OCI-LY7 (cell line): ENCODE data around the gene NINJ1. TPM values are rescaled to one million over a fixed set of nuclear protein-coding genes. Genes with fewer than 3 reads are reported as not detected.

Experiments
- BruUV-seq: library from RNA; stranded (reverse); fragments of 400-500 nt; replicated peaks from 2 replicates; lab custom pipeline; 2021; lab: Mats Ljungman, UMichigan
- CTCF ChIA-PET: fragments of 300-600 bp; sonication (Branson Sonifier 250); formaldehyde crosslinking; loops from one replicate; lab custom pipeline; 2022; ENCODE audit warnings: antibody characterized with exemption; ENCODE audit not compliant: unreplicated experiment; lab: Charles Lee
- POLR2A ChIA-PET: fragments of 300-600 bp; sonication (Branson Sonifier 250); formaldehyde crosslinking; loops from one replicate; lab custom pipeline; 2022; ENCODE audit warnings: antibody characterized with exemption; lab: Charles Lee
- DNase-seq: peaks from one replicate; pipeline ENCODE4 v3.0.0-alpha.2; 2015; ENCODE audit warnings: low spot score
- H2AFZ ChIP-seq: fragments of 200-600 bp; sonication (generic), shearing (Covaris generic); 2 replicates; pipeline ENCODE4 v1.6.1; 2014; ENCODE audit warnings: mild to moderate bottlenecking, antibody characterized with exemption, low read length, moderate library complexity
- H3K27ac ChIP-seq: fragments of 200-600 bp; sonication (generic); 2 replicates; pipeline ENCODE4 v1.5.1; 2014; ENCODE audit warnings: mixed run types, low read depth, mild to moderate bottlenecking, moderate library complexity, low read length, inconsistent platforms; ENCODE audit not compliant: poor library complexity, severe bottlenecking
- H3K36me3 ChIP-seq: fragments of 200-600 bp; sonication (generic); 2 replicates; pipeline ENCODE4 v1.6.1; 2014; ENCODE audit warnings: mild to moderate bottlenecking, antibody characterized with exemption, low read length, moderate library complexity, mixed read lengths; ENCODE audit not compliant: insufficient read depth
- H3K4me1 ChIP-seq: fragments of 200-600 bp; sonication (generic); 2 replicates; pipeline ENCODE4 v1.5.1; 2014; ENCODE audit warnings: mild to moderate bottlenecking, low read length; ENCODE audit not compliant: insufficient read depth, poor library complexity, severe bottlenecking
- H3K4me2 ChIP-seq: fragments of 200-600 bp; sonication (generic); 2 replicates; pipeline ENCODE4 v1.6.1; 2014; ENCODE audit warnings: mild to moderate bottlenecking, low read length
- H3K4me3 ChIP-seq: fragments of 200-600 bp; sonication (generic); 2 replicates; pipeline ENCODE4 v1.5.1; 2014; ENCODE audit warnings: mild to moderate bottlenecking, low read depth, low read length; ENCODE audit not compliant: poor library complexity, severe bottlenecking
- H3K79me2 ChIP-seq: fragments of 200-600 bp; sonication (generic); 2 replicates; pipeline ENCODE4 v1.6.1; 2016; ENCODE audit warnings: low read depth, mild to moderate bottlenecking, low read length, moderate library complexity, mixed read lengths; ENCODE audit not compliant: insufficient read depth
- H3K9me2 ChIP-seq: fragments of 200-600 bp; sonication (generic); 2 replicates; pipeline ENCODE4 v1.6.1; 2016; ENCODE audit warnings: mild to moderate bottlenecking, low read length, mixed read lengths; ENCODE audit not compliant: insufficient read depth
- H3K9me3 ChIP-seq: fragments of 200-600 bp; sonication (generic); 2 replicates; pipeline ENCODE4 v1.6.1; 2014; ENCODE audit warnings: mild to moderate bottlenecking, mixed run types, low read length, mixed read lengths
- H4K20me1 ChIP-seq: fragments of 200-600 bp; sonication (generic); 2 replicates; pipeline ENCODE4 v1.6.1; 2014; ENCODE audit warnings: mild to moderate bottlenecking, antibody characterized with exemption, low read length, moderate library complexity, mixed read lengths; ENCODE audit not compliant: insufficient read depth
- CTCF ChIP-seq: fragments of 200-600 bp; sonication (generic); conservative IDR thresholded peaks from 2 replicates; pipeline ENCODE4 v1.5.1; 2014; ENCODE audit warnings: mild to moderate bottlenecking, antibody characterized with exemption, low read length, moderate library complexity, mixed read lengths
- EZH2phosphoT487 ChIP-seq: fragments of 200-600 bp; sonication (generic); IDR thresholded peaks from 2 replicates; pipeline ENCODE4 v1.6.1; 2018; ENCODE audit warnings: low read depth, borderline replicate concordance, mild to moderate bottlenecking, mixed run types, antibody characterized with exemption, low read length, moderate library complexity, mixed read lengths
- intact Hi-C: fragments of 100-400 bp; cut with micrococcal nuclease; formaldehyde crosslinking; loops from one replicate; pipeline ENCODE4 v1.10.0; 2022; ENCODE audit not compliant: unreplicated experiment
- total RNA-seq, 2 experiments: library from RNA; depleted of rRNA in 1 of 2; stranded (reverse); fragments of >200 nt in 1 of 2; shearing (Covaris generic) in 1 of 2; gene quantifications; 2 replicates each; pipeline ENCODE4 v1.2.3, GENCODE V29; 2014 to 2022

Gene NINJ1
- total RNA-seq, 2 experiments from 2014 or later: 13.3 to 18.3 TPM

GRCh38 chr9:93171261-93171990 is 37.4 kb upstream of the NINJ1 start:
- TF ChIP-seq CTCF (no peak), EZH2phosphoT487 (no peak)
- no peaks in the 10 kb centered on the region for H3K9me3 ChIP-seq
- no peak for DNase-seq
- H4K20me1 ChIP-seq: no peaks in the 10 kb centered on the region
- no peaks in the 10 kb centered on the region for H3K36me3 ChIP-seq
- no peaks in the 10 kb centered on the region for H3K79me2 ChIP-seq
- BruUV-seq: no TSS peak
- no peaks in the 10 kb centered on the region for H3K4me1 ChIP-seq
- CTCF ChIA-PET: no interaction called here
- no peak overlapping the region for H3K27ac ChIP-seq
- H3K4me2 ChIP-seq: no peak overlapping the region
- no peak overlapping the region for H2AFZ ChIP-seq
- no peak overlapping the region for H3K4me3 ChIP-seq
- POLR2A ChIA-PET: no interaction called here
- intact Hi-C loops: no loop called here
- no peaks in the 10 kb centered on the region for H3K9me2 ChIP-seq

- no peaks in the 10 kb centered on the region for H3K36me3 ChIP-seq
- CTCF ChIA-PET: no interaction called here
- intact Hi-C loops: no loop called here
- no TSS peak for BruUV-seq
- H3K4me3 ChIP-seq: no peak overlapping the region
- no peak for DNase-seq
- no peaks in the 10 kb centered on the region for H3K9me2 ChIP-seq
- H3K4me1 ChIP-seq: no peaks in the 10 kb centered on the region
- no peak overlapping the region for H3K4me2 ChIP-seq
- TF ChIP-seq EZH2phosphoT487 (no peak), CTCF (no peak)
- no peaks in the 10 kb centered on the region for H3K9me3 ChIP-seq
- H3K27ac ChIP-seq: no peak overlapping the region
- POLR2A ChIA-PET: interaction anchor here (0.6 kb wide), 1 partner anchor 79 kb away, joined by 4 read pairs; no protein-coding TSS in a partner anchor
- no peak overlapping the region for H2AFZ ChIP-seq
- H4K20me1 ChIP-seq: no peaks in the 10 kb centered on the region
- H3K79me2 ChIP-seq: no peaks in the 10 kb centered on the region
Measured at GRCh38 chr9:93170571-93170970, 36.5 kb upstream of the NINJ1 start.

GRCh38 chr9:93169444-93169843 is 35.4 kb upstream of the NINJ1 start:
- CTCF ChIA-PET: no interaction called here
- no peaks in the 10 kb centered on the region for H3K79me2 ChIP-seq
- no peaks in the 10 kb centered on the region for H4K20me1 ChIP-seq
- POLR2A ChIA-PET: interaction anchor here (0.5 kb wide), 1 partner anchor 60 kb away, joined by 3 read pairs; no protein-coding TSS in a partner anchor
- no peak overlapping the region for H3K4me2 ChIP-seq
- BruUV-seq: no TSS peak
- H3K27ac ChIP-seq: no peak overlapping the region
- no peaks in the 10 kb centered on the region for H3K9me2 ChIP-seq
- DNase-seq: no peak
- H3K36me3 ChIP-seq: no peaks in the 10 kb centered on the region
- intact Hi-C loops: loop anchor here (10.0 kb wide), 1 partner anchor 265 kb away; no protein-coding TSS in a partner anchor
- H2AFZ ChIP-seq: no peak overlapping the region
- TF ChIP-seq EZH2phosphoT487: no peak
- 0 out of 2 replicates have a peak, but pooled peaks have one; percentile 24 for TF ChIP-seq CTCF
- H3K4me1 ChIP-seq: no peaks in the 10 kb centered on the region
- no peaks in the 10 kb centered on the region for H3K9me3 ChIP-seq
- H3K4me3 ChIP-seq: no peak overlapping the region
